Measurements from ENCODE around the gene PHF19. TPM values are rescaled to one million over a fixed set of nuclear protein-coding genes. Genes with fewer than 3 reads are reported as not detected.

PHF19 gene
- polyA plus RNA-seq, 1 donor (not counting 4 experiments of a cell fraction or from before 2014, with no cell fraction given), result 11.7 TPM

DNA sequence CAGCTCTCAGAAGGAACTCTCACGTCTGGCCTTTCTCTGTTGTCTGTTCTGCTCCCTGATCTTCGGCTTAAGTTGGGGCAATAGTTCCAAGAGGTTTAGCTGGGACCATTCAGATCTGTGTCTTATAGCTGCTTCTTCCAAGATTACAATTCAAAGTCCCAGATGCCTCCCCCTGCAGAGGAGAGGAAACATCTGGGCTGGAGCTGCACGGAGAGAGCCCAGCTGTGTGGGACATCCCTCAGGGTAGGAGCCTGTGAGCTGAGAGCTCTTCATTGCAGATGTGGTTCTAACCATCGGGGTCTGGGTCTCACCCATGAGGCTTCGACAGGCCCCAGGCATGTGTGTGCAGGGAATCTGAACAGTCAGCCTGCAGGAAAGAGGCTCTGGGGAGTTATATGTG is 9.0 kb upstream of the PHF19 start:
- H3K4me3 ChIP-seq (ENCODE audit: control insufficient read depth in 2 of 3, extremely low read depth in 1 of 3, insufficient read depth in 2 of 3, low read depth in 1 of 3, low read length in 3 of 3), result no peak overlapping the region
- no peak overlapping the region for H3K4me2 ChIP-seq (ENCODE audit: control insufficient read depth, extremely low read depth, insufficient read depth, low read depth, low read length)
- H3K9me3 ChIP-seq (ENCODE audit: control insufficient read depth, low read depth, low read length), result no peaks in the 10 kb centered on the region
- no peak overlapping the region for H3K27ac ChIP-seq (ENCODE audit: control insufficient read depth, insufficient read depth, low read length)
- no peaks in the 10 kb centered on the region for H3K9me1 ChIP-seq (ENCODE audit: control insufficient read depth, extremely low read depth, insufficient read depth, low read length)
- H3K79me2 ChIP-seq (ENCODE audit: control insufficient read depth, insufficient read depth, low read length), result no peaks in the 10 kb centered on the region
- H3K4me1 ChIP-seq (ENCODE audit: control insufficient read depth, extremely low read depth, insufficient read depth, low read length), result no peaks in the 10 kb centered on the region
- dilution Hi-C loops (cut with MboI; ENCODE audit: extremely low pct_ligation_motif_present, low sequenced_read_pairs), result no loop called here
- no peaks in the 10 kb centered on the region for H3K36me3 ChIP-seq (ENCODE audit: control insufficient read depth in 2 of 2, extremely low read depth in 1 of 2, insufficient read depth in 2 of 2, low read length in 2 of 2)
- no peaks in the 10 kb centered on the region for H4K20me1 ChIP-seq (ENCODE audit: control insufficient read depth, extremely low read depth, insufficient read depth, low read length)
- peaks cover 4% of the 10 kb centered on the region for H3K27me3 ChIP-seq (ENCODE audit: control insufficient read depth, extremely low read depth, insufficient read depth, low read length)
- DNase-seq (ENCODE audit: low read depth, low spot score), result no peak
- no peak overlapping the region for H2AFZ ChIP-seq (ENCODE audit: control insufficient read depth, low read length)
- TF ChIP-seq, protein P1, sequence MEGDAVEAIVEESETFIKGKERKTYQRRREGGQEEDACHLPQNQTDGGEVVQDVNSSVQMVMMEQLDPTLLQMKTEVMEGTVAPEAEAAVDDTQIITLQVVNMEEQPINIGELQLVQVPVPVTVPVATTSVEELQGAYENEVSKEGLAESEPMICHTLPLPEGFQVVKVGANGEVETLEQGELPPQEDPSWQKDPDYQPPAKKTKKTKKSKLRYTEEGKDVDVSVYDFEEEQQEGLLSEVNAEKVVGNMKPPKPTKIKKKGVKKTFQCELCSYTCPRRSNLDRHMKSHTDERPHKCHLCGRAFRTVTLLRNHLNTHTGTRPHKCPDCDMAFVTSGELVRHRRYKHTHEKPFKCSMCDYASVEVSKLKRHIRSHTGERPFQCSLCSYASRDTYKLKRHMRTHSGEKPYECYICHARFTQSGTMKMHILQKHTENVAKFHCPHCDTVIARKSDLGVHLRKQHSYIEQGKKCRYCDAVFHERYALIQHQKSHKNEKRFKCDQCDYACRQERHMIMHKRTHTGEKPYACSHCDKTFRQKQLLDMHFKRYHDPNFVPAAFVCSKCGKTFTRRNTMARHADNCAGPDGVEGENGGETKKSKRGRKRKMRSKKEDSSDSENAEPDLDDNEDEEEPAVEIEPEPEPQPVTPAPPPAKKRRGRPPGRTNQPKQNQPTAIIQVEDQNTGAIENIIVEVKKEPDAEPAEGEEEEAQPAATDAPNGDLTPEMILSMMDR (optimal IDR thresholded peaks at IDR 0.05 in 1 of 3, IDR thresholded peaks at IDR 0.05 in 1 of 3, conservative IDR thresholded peaks at IDR 0.05 in 1 of 3; ENCODE audit: extremely low read depth in 1 of 3, insufficient read depth in 2 of 3, low read length in 3 of 3), result no peak
- no peak for TF ChIP-seq EZH2 (IDR thresholded peaks at IDR 0.05; ENCODE audit: low read length)
- no peak overlapping the region for H3K9ac ChIP-seq (ENCODE audit: control insufficient read depth, extremely low read depth, insufficient read depth, low read length)
- FAIRE-seq, result no peak

DNA sequence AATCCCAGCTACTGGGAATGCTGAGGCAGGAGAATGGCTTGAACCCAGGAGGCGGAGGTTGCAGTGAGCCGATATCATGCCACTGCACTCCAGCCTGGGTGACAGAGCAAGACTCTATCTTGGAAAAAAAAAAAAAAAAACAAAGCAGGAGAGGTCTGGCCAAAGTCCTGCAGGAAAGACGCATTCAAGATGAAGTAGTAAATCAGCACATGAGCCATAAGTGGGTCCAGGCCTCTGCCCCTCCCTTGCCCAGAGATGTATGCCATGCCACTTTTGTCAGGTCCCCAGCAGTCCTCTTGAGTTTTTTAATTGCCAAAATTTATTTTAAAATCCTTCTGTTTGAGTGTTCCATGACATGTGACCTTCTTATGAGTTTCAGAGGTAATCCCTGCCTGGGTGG is 8.5 kb upstream of the PHF19 start:
- dilution Hi-C loops (cut with MboI; ENCODE audit: extremely low pct_ligation_motif_present, low sequenced_read_pairs), result no loop called here

More for the DNA sequence above, 8.5 kb upstream of the PHF19 start:
- FAIRE-seq (no peak), DNase-seq (ENCODE audit: low read depth, low spot score) (no peak)
- Histone ChIP-seq H3K4me1 (ENCODE audit: control insufficient read depth, extremely low read depth, insufficient read depth, low read length) (no peaks in the 10 kb centered on the region), H3K27me3 (ENCODE audit: control insufficient read depth, extremely low read depth, insufficient read depth, low read length) (peaks cover 4% of the 10 kb centered on the region), H3K4me2 (ENCODE audit: control insufficient read depth, extremely low read depth, insufficient read depth, low read depth, low read length) (no peak overlapping the region), H3K4me3 (ENCODE audit: control insufficient read depth in 2 of 3, extremely low read depth in 1 of 3, insufficient read depth in 2 of 3, low read depth in 1 of 3, low read length in 3 of 3) (no peak overlapping the region), H2AFZ (ENCODE audit: control insufficient read depth, low read length) (no peak overlapping the region), H3K36me3 (ENCODE audit: control insufficient read depth in 2 of 2, extremely low read depth in 1 of 2, insufficient read depth in 2 of 2, low read length in 2 of 2) (no peaks in the 10 kb centered on the region), H3K27ac (ENCODE audit: control insufficient read depth, insufficient read depth, low read length) (no peak overlapping the region), H3K9ac (ENCODE audit: control insufficient read depth, extremely low read depth, insufficient read depth, low read length) (no peak overlapping the region), H3K9me3 (ENCODE audit: control insufficient read depth, low read depth, low read length) (no peaks in the 10 kb centered on the region), H3K79me2 (ENCODE audit: control insufficient read depth, insufficient read depth, low read length) (no peaks in the 10 kb centered on the region), H4K20me1 (ENCODE audit: control insufficient read depth, extremely low read depth, insufficient read depth, low read length) (no peaks in the 10 kb centered on the region), H3K9me1 (ENCODE audit: control insufficient read depth, extremely low read depth, insufficient read depth, low read length) (no peaks in the 10 kb centered on the region)
- TF ChIP-seq EZH2 (IDR thresholded peaks at IDR 0.05; ENCODE audit: low read length), result no peak
- TF ChIP-seq, protein P1 (optimal IDR thresholded peaks at IDR 0.05 in 1 of 3, IDR thresholded peaks at IDR 0.05 in 1 of 3, conservative IDR thresholded peaks at IDR 0.05 in 1 of 3; ENCODE audit: extremely low read depth in 1 of 3, insufficient read depth in 2 of 3, low read length in 3 of 3), result no peak
